ENCODE measurements around the gene EPHB1.

The EPHB1 gene

GRCh38 chr3:134879990-134880389 is 84.9 kb downstream of the EPHB1 start:
- peak in 11 of 56 donors; percentile 7 to 36 (median 19) for DNase-seq

DNA sequence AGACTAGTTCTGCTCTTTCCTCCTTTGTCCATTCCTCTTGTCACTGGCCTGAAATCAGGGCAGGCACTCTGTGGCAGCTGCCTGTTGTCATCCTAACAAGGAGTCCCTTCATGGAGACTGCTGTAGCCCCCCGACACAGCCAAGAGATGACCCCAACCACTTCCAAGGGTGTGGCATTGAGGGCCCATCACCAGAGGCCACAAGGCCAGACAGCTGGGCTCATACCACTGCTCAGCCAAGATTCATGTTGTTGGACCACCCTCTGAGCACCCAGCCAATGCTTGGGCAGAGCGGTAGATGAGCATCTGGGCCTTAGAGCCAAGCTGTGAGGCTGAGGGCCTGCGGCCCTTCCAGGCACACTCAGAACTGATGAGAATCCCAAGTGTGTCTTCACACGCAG is 85.4 kb downstream of the EPHB1 start:
- DNase-seq: no peak

DNA sequence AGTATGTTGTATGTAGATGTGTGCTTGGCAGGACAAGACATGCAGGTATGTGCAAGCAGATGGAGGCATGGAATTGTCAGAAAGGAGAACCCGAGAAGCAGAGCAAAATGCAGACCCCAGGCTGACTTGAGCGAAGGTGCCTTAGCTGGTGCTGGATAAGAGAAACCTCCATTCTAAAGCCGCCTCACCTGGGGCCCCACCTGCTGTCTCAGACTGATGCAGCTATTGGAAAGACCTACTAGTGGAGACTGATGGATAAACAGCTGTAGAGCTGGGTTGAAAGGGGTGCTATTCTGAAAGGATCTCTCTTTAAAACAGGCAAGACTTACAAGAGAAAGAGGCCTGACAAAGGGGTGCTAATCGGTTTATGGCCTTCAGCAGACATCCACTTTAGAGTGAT is 86.2 kb downstream of the EPHB1 start:
- no peak for DNase-seq

- no peak for DNase-seq
These were observed 88.8 kb downstream of the EPHB1 start for GRCh38 chr3:134883697-134884385.

DNA sequence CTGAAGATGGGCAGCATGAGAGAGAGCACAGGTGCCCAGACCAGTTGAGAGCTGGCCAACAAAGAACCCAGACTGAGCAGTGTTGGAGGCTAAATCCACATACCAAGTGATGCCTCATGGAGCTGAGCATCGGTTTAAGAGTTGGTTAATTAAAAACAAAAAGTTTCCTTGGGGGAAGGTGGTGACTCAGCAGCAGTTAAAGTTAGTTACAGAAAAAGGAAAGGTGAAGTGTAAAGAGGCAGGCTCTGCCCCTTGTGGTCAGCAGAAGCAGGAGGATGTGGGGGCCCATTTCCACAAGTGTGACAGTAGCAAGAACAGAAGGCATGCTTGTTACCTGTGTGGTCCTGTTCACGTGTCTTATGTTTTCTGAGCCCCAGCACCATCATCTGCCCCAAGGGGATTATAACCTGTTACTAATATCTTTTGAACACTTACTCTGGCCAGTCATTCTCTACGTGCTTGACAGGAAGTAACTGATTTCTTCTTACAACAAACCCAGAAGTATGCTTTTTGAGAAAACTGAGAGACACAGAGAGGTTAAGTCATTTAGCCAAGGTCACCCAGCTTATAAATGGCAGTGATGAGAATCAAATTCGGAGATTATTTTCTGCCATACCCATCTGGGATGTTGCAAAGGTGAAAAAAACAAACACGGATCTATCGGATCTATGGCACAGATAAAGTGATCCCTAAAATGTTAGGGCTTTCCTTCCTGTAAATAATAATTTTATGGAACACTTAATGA is 91.0 kb downstream of the EPHB1 start:
- no peak for DNase-seq

- DNase-seq: no peak
These were observed 91.9 kb downstream of the EPHB1 start for GRCh38 chr3:134886991-134887390.

GRCh38 chr3:134887536-134887935 is 92.5 kb downstream of the EPHB1 start:
- no peak for DNase-seq

DNA sequence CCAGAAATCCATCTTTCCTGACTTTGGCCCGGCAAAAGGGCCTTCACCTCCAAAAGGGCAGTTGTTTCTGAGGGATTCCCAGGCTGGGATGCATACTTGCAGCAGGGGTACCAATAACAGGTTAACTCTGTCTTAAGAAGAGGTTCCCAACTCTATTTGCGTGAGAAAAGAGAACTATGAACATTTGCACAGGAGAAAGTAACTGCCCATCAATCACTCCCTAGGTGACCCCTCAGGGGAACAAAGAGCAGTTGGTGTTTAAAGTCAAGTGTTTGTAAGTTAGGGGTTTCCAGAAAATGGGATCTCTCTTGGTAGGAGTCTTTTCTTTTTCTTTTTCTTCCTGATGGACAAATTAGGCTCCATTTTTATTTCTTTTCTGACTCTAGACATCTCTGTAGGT is 97.3 kb downstream of the EPHB1 start:
- DNase-seq: no peak

DNA sequence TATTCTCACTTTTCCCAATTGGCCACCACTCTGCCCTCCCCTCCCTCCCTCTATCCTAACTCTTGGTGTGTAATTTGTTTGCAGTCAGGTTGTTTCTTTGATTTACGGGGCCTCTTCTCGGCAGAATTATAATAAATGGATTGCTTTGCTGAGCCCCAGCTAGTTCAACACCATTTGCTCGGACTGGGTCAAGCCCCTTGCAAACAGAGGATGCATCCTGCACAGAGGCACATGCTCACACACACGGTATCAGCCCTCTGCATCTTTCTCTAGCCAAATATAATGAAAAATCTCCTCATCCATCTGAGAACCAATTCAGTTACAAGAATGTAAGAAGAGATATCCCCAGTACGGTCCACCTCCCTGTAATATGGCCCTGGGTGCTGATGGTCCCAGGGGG is 97.7 kb downstream of the EPHB1 start:
- DNase-seq: no peak

DNA sequence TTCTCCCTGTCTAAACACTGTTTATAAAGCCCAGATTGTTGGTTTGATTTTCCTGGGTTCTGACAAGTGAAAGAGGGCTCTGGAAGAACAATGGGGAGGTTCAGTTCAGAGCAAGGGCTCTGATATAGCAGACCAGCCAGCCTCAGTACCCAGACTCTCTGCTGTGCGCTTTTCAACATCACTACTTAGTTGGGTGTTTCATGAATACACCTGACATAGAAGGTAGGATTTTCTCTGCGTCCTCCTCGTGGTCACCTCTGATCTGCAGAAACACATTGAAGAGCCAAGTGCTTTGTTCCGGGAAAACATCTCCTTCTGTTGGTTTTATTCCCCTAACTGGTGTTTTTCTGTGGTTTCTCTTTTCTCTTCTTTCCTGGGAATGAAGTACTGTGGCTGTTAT is 99.5 kb downstream of the EPHB1 start:
- DNase-seq: no peak

GRCh38 chr3:134895181-134895580 is 100.1 kb downstream of the EPHB1 start:
- DNase-seq: no peak

DNA sequence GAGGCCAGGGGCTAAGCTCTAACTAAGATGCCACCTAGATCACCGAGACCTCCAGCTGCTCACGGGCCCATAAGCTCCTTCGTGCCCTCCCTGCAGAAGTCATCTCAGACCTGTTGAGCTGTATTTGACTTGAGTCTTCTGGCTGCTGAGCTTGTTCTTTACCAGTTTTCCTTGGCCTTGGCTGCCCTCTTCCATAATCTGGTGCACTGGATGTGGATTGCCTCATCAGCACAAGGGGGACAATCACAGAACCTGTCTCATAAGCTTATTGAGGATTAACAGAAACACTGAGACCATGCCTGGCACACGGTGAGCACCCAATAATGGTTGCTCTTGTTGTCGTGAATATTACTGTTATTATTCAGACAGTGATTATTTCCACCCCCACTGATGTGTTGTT is 101.1 kb downstream of the EPHB1 start:
- no peak for DNase-seq

DNA sequence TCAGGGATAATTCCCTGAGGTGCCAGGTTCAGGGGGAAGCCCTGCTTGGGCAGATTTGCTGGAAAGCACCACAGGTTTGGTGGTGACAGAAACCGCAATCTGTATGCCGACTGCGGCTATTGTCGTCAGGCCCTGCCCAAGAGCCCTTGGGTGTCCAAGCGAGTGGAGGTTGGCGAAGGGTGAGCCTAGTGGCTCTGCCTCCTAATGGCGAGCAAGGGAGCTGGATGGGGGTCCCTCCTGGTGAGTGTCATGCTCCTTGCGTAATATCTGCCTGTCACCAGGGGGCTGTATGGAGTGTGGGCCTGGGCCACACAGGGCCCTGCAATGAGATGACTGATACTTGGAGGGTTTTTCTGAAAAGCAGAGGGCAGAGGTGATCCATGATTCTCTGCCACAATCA is 101.6 kb downstream of the EPHB1 start:
- no peak for DNase-seq

DNA sequence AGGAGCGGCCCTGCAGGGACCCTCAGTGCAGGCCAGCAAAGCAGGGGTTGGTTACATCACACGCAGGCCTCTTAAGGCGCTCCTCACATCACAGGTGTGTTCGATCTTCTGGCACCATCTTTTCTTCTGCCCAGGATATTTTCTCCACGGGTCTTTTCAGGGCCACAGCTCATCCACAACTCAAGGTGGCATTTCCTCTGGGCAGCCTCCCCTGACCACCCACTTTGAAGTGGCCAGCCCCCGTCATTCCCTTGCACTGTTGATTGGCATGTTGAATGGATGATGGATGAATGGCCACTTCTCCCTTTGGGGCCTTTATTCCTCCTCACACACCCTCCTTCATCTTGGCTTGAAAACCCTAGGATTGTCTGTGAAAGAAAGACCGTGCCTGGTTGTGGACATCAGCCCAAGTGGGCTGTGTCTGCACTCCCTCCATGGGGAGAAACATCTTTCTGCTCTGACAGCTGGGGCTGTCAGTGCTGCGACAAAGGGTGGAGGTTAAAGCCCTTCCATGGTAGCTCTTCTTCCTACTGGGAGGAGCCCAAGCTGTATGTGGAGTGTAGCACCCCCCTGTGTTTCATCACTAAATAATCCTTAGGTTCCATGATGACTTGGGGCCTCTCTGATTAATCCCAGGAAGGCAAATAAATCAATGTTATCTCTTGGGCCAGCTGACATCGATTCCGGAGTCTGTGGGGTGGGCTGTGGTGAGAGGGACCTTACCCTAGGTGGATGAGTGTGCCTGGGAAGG is 102.5 kb downstream of the EPHB1 start:
- DNase-seq: no peak

DNA sequence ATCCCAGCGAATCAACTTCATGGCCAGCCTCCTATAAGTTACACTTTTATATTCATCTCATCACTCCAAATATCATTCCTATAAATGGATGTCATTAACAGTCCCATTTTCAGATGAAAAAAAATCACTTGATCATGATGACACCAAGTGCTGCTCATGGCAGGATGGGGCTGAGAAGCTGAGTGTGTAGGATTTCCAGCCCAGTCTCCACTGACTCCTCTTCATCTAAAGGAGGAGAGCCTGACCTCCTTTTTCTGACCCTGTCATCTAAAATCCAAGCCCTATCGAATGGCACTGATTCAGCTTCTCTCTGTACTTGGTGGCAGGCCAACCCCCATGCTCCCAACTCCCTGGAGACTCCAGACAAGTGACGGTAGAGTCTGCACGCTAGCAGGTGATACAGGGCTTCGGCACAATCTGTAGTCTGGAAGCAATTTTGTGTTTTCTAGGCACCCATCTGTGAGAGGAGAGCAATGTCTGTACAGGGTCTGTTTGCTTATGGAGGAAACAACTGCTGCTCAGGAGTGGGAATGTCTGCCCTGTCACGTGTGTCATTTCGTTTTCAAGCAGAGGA is 103.2 kb downstream of the EPHB1 start:
- DNase-seq: no peak

DNA sequence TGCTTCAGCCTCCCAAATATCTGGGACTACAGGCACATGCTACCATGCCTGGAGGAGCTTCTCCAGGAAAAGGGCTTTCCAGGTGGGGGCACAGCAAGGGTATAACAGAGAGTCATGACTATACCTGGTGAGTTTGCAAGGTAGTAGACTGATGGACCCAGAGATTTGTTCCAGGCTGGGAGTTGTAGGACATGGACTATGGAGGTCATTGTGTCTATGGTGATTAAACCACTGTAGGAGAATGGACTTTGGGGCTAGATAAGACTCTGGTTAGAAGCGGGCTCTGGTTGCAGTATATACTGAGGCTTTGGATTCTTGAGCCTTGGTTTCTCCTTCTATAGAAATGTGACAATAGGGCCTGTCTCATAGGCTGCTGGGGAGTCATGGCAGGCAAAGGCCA is 104.7 kb downstream of the EPHB1 start:
- no peak for DNase-seq

DNA sequence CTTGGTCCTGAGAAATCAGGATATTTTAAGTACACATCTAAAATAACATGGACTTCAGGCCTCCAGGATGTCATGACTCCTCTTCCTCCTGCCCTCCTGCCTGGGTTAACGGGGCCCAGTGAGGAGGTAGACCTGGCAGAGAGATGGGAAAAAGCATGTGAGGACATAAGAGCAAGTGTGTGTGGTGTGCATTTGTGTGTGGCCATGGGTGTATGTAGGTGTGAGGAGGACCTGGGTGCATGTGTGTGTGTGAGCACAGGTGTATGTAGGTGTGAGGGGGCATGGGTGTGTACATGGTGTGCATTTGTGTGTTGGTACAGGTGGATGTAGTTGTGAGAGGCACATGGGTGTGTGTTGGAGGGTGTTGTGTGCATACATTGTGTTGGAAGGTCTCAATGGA is 105.4 kb downstream of the EPHB1 start:
- no peak for DNase-seq

DNA sequence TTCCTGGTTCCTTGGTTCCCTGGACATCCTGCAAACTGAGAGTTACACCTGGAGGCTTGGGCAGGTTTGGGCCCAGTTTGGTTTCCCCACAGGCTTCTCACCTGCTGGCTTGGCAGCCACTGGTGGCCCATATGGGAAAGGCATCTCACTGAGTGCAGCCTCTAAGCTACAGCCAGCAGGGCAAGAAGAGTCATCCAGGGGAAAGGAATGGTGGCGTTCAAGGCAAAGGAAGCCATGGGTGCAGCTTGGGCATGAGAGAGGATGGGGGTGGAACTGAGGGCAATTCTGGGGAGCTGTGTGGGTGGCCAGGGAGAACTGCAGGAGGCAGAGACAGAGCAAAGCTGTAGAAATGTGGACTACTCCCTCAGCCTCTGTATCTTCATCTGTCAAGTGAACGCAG is 106.4 kb downstream of the EPHB1 start:
- peak in 4 of 56 donors; percentile 7 to 18 (median 14) for DNase-seq

DNA sequence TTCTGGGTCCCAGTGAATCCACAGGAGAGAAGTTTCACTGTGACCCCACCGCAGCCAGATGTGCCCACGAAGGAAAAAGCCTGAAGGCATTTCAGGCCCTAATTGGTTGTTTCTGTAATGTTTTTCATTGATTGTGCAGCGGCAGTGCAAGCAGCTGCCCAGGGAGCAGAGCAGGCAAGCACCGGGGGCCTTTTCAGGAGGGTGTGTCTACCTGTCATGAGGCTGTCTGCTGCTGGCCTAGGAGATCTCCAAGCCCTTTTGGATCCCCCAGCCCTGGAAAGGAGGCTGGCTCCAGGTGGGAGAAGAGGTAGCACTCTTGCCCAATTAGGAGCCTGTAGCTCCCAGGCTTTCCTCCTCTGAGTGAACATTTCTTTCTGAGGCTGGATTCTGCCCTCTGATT is 108.8 kb downstream of the EPHB1 start:
- DNase-seq: no peak

GRCh38 chr3:134904241-134904771 is 109.2 kb downstream of the EPHB1 start:
- no peak for DNase-seq

- peak in 12 of 56 donors; percentile 8 to 40 (median 16) for DNase-seq
These were observed 110.0 kb downstream of the EPHB1 start for GRCh38 chr3:134904776-134905646.
